ENCODE results near the gene SLC38A4.

Gene SLC38A4

DNA sequence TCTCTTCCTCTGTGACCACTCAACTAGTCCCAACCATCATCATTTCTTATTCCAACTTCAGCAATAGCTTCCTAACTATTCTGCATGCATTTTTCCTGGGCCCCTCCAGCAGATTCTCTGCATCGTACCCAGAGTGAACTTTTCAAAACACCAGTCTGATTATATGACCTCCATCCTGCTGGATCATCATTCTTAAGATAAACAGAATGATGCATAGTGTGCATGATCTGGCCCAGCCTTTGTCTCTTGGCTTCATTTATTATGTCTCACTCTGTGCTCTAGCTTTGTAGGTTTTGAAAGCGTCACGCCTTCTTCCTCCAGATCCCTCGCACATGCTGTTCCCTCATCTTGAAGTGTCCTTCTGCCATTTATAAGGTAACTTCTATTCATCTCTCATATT, 46.3 kb upstream of the SLC38A4 start:
- no peak overlapping the region for H3K4me2 ChIP-seq (ENCODE audit: low read depth, low read length, poor library complexity, severe bottlenecking)
- no peak overlapping the region for H3K27ac ChIP-seq (ENCODE audit: low read depth, low read length)
- no peaks in the 10 kb centered on the region for H3K36me3 ChIP-seq (ENCODE audit: low read length)
- H3K9ac ChIP-seq (ENCODE audit: low read length), result no peak overlapping the region
- H3K9me2 ChIP-seq (replicated peaks; ENCODE audit: insufficient read depth, low read length), result no peaks in the 10 kb centered on the region
- H3K79me2 ChIP-seq (ENCODE audit: insufficient read depth, low read length), result no peaks in the 10 kb centered on the region
- no peak overlapping the region for H2AFZ ChIP-seq (ENCODE audit: low read depth, low read length, severe bottlenecking)
- no peak overlapping the region for H3K4me3 ChIP-seq (ENCODE audit: insufficient read depth, low read length, poor library complexity, severe bottlenecking)
- no peaks in the 10 kb centered on the region for H4K20me1 ChIP-seq (ENCODE audit: low read depth, low read length)
- H3F3A ChIP-seq (ENCODE audit: insufficient read depth), result no peaks in the 10 kb centered on the region
- H3K9me3 ChIP-seq (ENCODE audit: insufficient read depth, low read length), result peaks cover 4% of the 10 kb centered on the region; the same call in 1 of the 2 replicates
- no peaks in the 10 kb centered on the region for H3K27me3 ChIP-seq (ENCODE audit: low read length)
- no peak for TF ChIP-seq EZH2phosphoT487 (conservative IDR thresholded peaks at IDR 0.05; ENCODE audit: low read length)
- no peak for TF ChIP-seq CTCF (IDR thresholded peaks at IDR 0.05; ENCODE audit: insufficient read depth, low read length, poor library complexity, severe bottlenecking)

GRCh38 chr12:46865311-46865710, 39.5 kb upstream of the SLC38A4 start:
- H3K36me3 ChIP-seq (ENCODE audit: low read length), result no peaks in the 10 kb centered on the region
- H3K27ac ChIP-seq (ENCODE audit: low read depth, low read length), result no peak overlapping the region
- H3K4me3 ChIP-seq (ENCODE audit: insufficient read depth, low read length, poor library complexity, severe bottlenecking), result no peak overlapping the region
- H3K4me2 ChIP-seq (ENCODE audit: low read depth, low read length, poor library complexity, severe bottlenecking), result no peak overlapping the region
- H3K79me2 ChIP-seq (ENCODE audit: insufficient read depth, low read length), result no peaks in the 10 kb centered on the region
- TF ChIP-seq CTCF (IDR thresholded peaks at IDR 0.05; ENCODE audit: insufficient read depth, low read length, poor library complexity, severe bottlenecking) (no peak), EZH2phosphoT487 (conservative IDR thresholded peaks at IDR 0.05; ENCODE audit: low read length) (no peak)
- H3K27me3 ChIP-seq (ENCODE audit: low read length), result no peaks in the 10 kb centered on the region
- H3K9me3 ChIP-seq (ENCODE audit: insufficient read depth, low read length), result no peaks in the 10 kb centered on the region
- no peak overlapping the region for H2AFZ ChIP-seq (ENCODE audit: low read depth, low read length, severe bottlenecking)
- no peaks in the 10 kb centered on the region for H3K9me2 ChIP-seq (replicated peaks; ENCODE audit: insufficient read depth, low read length)
- H3F3A ChIP-seq (ENCODE audit: insufficient read depth), result no peaks in the 10 kb centered on the region
- H3K9ac ChIP-seq (ENCODE audit: low read length), result no peak overlapping the region
- no peaks in the 10 kb centered on the region for H4K20me1 ChIP-seq (ENCODE audit: low read depth, low read length)

DNA sequence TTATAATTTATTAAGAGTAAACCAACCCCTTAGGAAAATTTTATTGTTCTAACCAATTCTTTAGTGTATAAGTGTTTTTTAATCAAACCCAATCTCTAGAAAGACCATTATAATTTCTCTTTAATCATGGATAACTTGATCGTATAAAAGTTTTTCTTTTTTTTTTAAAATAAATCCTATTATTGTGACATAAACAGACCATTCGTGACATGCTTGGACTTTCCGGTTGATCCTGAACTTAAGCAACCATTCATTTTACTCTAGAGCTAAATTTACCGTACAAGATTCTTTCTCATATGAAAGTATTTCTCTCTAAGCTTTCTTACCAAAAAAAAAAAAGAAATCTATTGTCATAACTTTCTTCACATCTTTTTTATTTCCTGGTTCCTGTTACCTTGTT, 32.6 kb upstream of the SLC38A4 start:
- no peaks in the 10 kb centered on the region for H3F3A ChIP-seq (ENCODE audit: insufficient read depth)
- H4K20me1 ChIP-seq (ENCODE audit: low read depth, low read length), result no peaks in the 10 kb centered on the region
- TF ChIP-seq EZH2phosphoT487 (conservative IDR thresholded peaks at IDR 0.05; ENCODE audit: low read length) (no peak), CTCF (IDR thresholded peaks at IDR 0.05; ENCODE audit: insufficient read depth, low read length, poor library complexity, severe bottlenecking) (no peak)
- H3K9me3 ChIP-seq (ENCODE audit: insufficient read depth, low read length), result peaks cover 10% of the 10 kb centered on the region
- H3K36me3 ChIP-seq (ENCODE audit: low read length), result no peaks in the 10 kb centered on the region
- H2AFZ ChIP-seq (ENCODE audit: low read depth, low read length, severe bottlenecking), result no peak overlapping the region
- no peaks in the 10 kb centered on the region for H3K9me2 ChIP-seq (replicated peaks; ENCODE audit: insufficient read depth, low read length)
- H3K4me2 ChIP-seq (ENCODE audit: low read depth, low read length, poor library complexity, severe bottlenecking), result no peak overlapping the region
- H3K4me3 ChIP-seq (ENCODE audit: insufficient read depth, low read length, poor library complexity, severe bottlenecking), result no peak overlapping the region
- H3K27ac ChIP-seq (ENCODE audit: low read depth, low read length), result no peak overlapping the region
- H3K9ac ChIP-seq (ENCODE audit: low read length), result no peak overlapping the region
- H3K79me2 ChIP-seq (ENCODE audit: insufficient read depth, low read length), result no peaks in the 10 kb centered on the region
- no peaks in the 10 kb centered on the region for H3K27me3 ChIP-seq (ENCODE audit: low read length)
